ENCODE data around the gene ZMYM2.

DNA sequence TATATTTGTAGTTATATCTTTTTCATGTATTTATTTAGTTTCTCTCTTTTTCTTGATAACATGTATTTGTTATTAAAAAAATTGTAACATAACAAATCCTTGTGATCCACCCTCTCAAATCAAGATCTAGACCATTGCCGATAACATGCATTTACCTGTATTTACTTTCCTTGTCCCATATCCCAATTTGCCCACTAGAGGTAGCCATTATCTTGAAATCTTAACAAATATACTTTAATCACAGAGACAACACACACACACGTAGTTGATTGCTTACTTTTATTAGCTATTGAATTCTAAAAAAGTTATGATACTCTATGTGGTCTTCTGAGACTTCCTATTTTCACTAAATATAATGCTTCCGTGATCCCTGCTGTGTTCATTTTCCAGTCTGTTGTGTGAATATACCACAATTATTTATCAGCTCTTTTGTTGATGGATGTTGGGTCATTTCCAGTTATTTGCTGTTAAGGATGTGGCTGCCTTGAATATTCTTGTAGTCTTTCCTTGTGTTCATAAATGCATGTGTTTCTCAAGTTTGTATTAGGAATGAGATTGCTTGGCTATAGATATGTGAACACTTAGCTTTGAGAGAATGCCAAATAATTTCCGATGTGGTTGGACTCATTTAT lies 31.3 kb upstream of the ZMYM2 start:
- peak; percentile 71 for TF ChIP-seq RAD21 (IDR thresholded peaks at IDR 0.05; ENCODE audit: low read depth)
- TF ChIP-seq REST (IDR thresholded peaks at IDR 0.05; ENCODE audit: low read depth) = no peak
